ENCODE results near the gene OTUB1. TPM values are rescaled to one million over a fixed set of nuclear protein-coding genes. Genes with fewer than 3 reads are reported as not detected.

OTUB1 gene
- total and polyA plus RNA-seq, 9 of the 15 experiments (the other 6 are each of a cell fraction or from before 2014, with no cell fraction given) = 29.5 to 134 (median 66.1) TPM

- peak overlapping the region; percentile 84 for H2AFZ ChIP-seq (ENCODE audit: low read depth, low read length)
- peak overlapping the region; percentile 74 to 96 for H3K9ac ChIP-seq (ENCODE audit: insufficient read depth in 1 of 2, low read depth in 2 of 2, low read length in 2 of 2)
- 0 out of 2 replicates have a peak, but pooled peaks cover 4% of the 10 kb centered on the region for H4K20me1 ChIP-seq (replicated peaks; ENCODE audit: control insufficient read depth, insufficient read depth, low read length)
- ATAC-seq (no peak; the same call in 2 of the 3 replicates), FAIRE-seq (peak; percentile 51), DNase-seq (ENCODE audit: extremely low read depth in 1 of 4, low spot score in 3 of 4) (peak in 1 of 4 experiments; percentile 44)
- H3K79me2 ChIP-seq (ENCODE audit: control insufficient read depth, insufficient read depth, low read length) = peaks cover 56% of the 10 kb centered on the region
- peak overlapping the region; percentile 72 for H3K4me3 ChIP-seq
- H3K36me3 ChIP-seq (ENCODE audit: control insufficient read depth, insufficient read depth, low read length) = peaks cover 30% of the 10 kb centered on the region
- no peaks in the 10 kb centered on the region for H3K9me3 ChIP-seq (replicated peaks; ENCODE audit: control insufficient read depth, insufficient read depth, low read depth, low read length)
- peaks cover 4% of the 10 kb centered on the region for H3K9me1 ChIP-seq (ENCODE audit: control insufficient read depth, insufficient read depth, low read length)
- H3K4me2 ChIP-seq (ENCODE audit: insufficient read depth, low read length) = peak overlapping the region; percentile 96
- CTCF ChIA-PET (ENCODE audit: low intra/inter-chr PET ratio) = interaction anchor here (0.6 to 1.5 kb wide), 2 partner anchors 13 to 101 kb away, joined by 4 read pairs; partner anchors contain the start of gene MARK2
- in situ Hi-C loops (cut with MboI) = no loop called here
- no TSS peak for BruUV-seq (replicated peaks)
- peak overlapping the region; percentile 74 for H3K27ac ChIP-seq (ENCODE audit: extremely low read depth, low read depth, low read length)
- no peaks in the 10 kb centered on the region for H3K27me3 ChIP-seq (ENCODE audit: control insufficient read depth in 2 of 2, insufficient read depth in 2 of 2, low read length in 2 of 2)
- POLR2A ChIA-PET = interaction anchor here (0.6 to 1.0 kb wide), 3 partner anchors 14 to 627 kb away, joined by 3 read pairs; no protein-coding TSS in a partner anchor
- H3K4me1 ChIP-seq (replicated peaks in 1 of 2; ENCODE audit: control insufficient read depth in 2 of 2, insufficient read depth in 2 of 2, low read length in 2 of 2) = peaks cover 45 to 46% of the 10 kb centered on the region in 2 experiments
- intact Hi-C loops (cut with micrococcal nuclease) = loop anchor here (1.0 kb wide), 1 partner anchor 22 kb away; the partner anchor contains the start of gene RCOR2
- 1% methylated on average over 25 of the region's 26 CpGs for WGBS (ENCODE audit: insufficient coverage, low coverage, missing lambda C conversion rate)
- TF ChIP-seq FOXP1 (CRISPR knock-in tag; IDR thresholded peaks at IDR 0.05) (no peak), RBBP5 (IDR thresholded peaks at IDR 0.05; ENCODE audit: borderline replicate concordance, insufficient read depth, low read length, poor library complexity, severe bottlenecking) (peak; percentile 59), MEIS2 (IDR thresholded peaks at IDR 0.05; ENCODE audit: partially characterized antibody) (no peak), ZBTB2 (IDR thresholded peaks at IDR 0.05) (no peak), ZNF253 (CRISPR knock-in tag; conservative IDR thresholded peaks at IDR 0.05) (no peak), TCFL5 (CRISPR knock-in tag; conservative IDR thresholded peaks at IDR 0.05) (no peak), STAG1 (CRISPR knock-in tag; IDR thresholded peaks at IDR 0.05; ENCODE audit: borderline replicate concordance) (0 out of 2 replicates have a peak, but pooled peaks have one; percentile 14), HDAC1 (IDR thresholded peaks at IDR 0.05) (peak in 1 of 2 experiments; percentile 42; a peak in 1 of 4 replicates), ZFX (CRISPR knock-in tag; IDR thresholded peaks at IDR 0.05) (peak; percentile 25; the same call in 1 of the 2 replicates), NELFE (IDR thresholded peaks at IDR 0.05; ENCODE audit: insufficient read depth, insufficient read length) (no peak), HNRNPL (IDR thresholded peaks at IDR 0.05; ENCODE audit: low read depth, low read length) (no peak), NR2C2 (CRISPR knock-in tag; IDR thresholded peaks at IDR 0.05) (no peak), NR2C2 (tag; IDR thresholded peaks at IDR 0.05) (peak; percentile 93), TFAM (CRISPR knock-in tag; conservative IDR thresholded peaks at IDR 0.05) (no peak), RBM25 (IDR thresholded peaks at IDR 0.05; ENCODE audit: low read depth, low read length, severe bottlenecking) (no peak), MCM5 (IDR thresholded peaks at IDR 0.05; ENCODE audit: low read depth) (no peak), SIN3B (IDR thresholded peaks at IDR 0.05; ENCODE audit: low read depth) (no peak), PHB (CRISPR knock-in tag; IDR thresholded peaks at IDR 0.05) (no peak), KDM5B (IDR thresholded peaks at IDR 0.05; ENCODE audit: insufficient replicate concordance, low read depth, low read length) (peak; percentile 41), CTBP1 (IDR thresholded peaks at IDR 0.05; ENCODE audit: borderline replicate concordance) (peak; percentile 29; the same call in 1 of the 2 replicates), TRIM24 (IDR thresholded peaks at IDR 0.05) (no peak), DMBX1 (CRISPR knock-in tag; IDR thresholded peaks at IDR 0.05; ENCODE audit: borderline replicate concordance) (no peak), ZZZ3 (IDR thresholded peaks at IDR 0.05) (no peak), L3MBTL2 (IDR thresholded peaks at IDR 0.05) (0 out of 2 replicates have a peak, but pooled peaks have one; percentile 28), CBFA2T3 (IDR thresholded peaks at IDR 0.05) (peak; percentile 11; the same call in 1 of the 2 replicates)
These were observed 46.8 kb upstream of the OTUB1 start for GRCh38 chr11:63939397-63939891.

Data from K562 (cell line).